GM21526 (cell line): Measurements from ENCODE around the gene DPY19L3.
A peak's percentile ranks its signal among the peaks of the same experiment; 100 is the strongest.
"Not testable (repeated sequence)": the region's sequence is repeated elsewhere in the genome, so short reads cannot be mapped to it uniquely, and the experiment has no call there.

Source experiments
- ATAC-seq: cut with Tn5 transposase; IDR thresholded peaks from one replicate; pipeline ENCODE4 v1.9.1; 2021; ENCODE audit warnings: moderate library complexity; ENCODE audit not compliant: unreplicated experiment, low FRiP score

The DPY19L3 gene

DNA sequence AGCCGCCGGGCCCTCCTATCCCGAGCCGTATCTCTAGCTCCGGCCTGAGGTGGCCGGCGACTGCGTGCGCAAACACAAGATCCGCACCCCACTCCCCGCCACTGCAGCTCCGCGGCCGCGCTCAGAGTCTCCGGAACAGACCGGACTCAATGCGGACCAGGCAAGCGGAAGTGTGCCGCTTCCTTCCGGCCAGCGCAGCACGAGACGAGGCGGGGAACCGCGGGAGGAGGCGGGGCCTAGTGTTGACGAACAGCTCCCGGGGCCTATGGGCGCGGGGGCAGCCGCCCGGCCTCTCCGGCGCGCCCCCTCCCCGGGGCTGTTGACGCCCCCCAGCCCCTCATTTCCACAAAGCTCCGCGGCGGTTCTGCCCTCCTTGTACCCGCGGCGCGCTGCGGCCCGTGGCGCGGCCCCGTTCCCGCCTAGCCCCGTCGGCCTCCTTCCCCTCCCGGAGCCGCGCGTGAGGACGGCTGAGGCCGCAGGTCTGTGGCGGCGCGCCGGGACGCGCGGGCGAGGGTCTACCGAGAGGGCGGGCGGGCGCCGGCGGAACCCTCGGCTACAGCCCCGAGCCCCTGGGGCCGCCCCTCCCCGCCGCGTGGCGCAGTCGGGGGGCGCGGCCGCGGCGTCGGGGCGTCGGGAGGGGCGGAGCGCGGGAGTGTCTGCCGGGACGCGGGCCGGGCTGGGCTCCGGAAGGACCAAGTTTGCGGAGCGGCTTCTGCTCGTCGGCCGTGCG, at the start of gene DPY19L3:
TSS of gene DPY19L3 (plus strand) at position 340 of the 730 bp plus-strand sequence. CDS start 2,484 bp downstream, outside the sequence.
- peak; percentile 90 for ATAC-seq

GRCh38 chr19:32357720-32358119, 47.9 kb upstream of the DPY19L3 start:
- ATAC-seq = no peak

GRCh38 chr19:32358321-32358720, 47.2 kb upstream of the DPY19L3 start:
- ATAC-seq = no peak

- ATAC-seq = no peak
Observed at GRCh38 chr19:32359581-32359980, 46.0 kb upstream of the DPY19L3 start.

DNA sequence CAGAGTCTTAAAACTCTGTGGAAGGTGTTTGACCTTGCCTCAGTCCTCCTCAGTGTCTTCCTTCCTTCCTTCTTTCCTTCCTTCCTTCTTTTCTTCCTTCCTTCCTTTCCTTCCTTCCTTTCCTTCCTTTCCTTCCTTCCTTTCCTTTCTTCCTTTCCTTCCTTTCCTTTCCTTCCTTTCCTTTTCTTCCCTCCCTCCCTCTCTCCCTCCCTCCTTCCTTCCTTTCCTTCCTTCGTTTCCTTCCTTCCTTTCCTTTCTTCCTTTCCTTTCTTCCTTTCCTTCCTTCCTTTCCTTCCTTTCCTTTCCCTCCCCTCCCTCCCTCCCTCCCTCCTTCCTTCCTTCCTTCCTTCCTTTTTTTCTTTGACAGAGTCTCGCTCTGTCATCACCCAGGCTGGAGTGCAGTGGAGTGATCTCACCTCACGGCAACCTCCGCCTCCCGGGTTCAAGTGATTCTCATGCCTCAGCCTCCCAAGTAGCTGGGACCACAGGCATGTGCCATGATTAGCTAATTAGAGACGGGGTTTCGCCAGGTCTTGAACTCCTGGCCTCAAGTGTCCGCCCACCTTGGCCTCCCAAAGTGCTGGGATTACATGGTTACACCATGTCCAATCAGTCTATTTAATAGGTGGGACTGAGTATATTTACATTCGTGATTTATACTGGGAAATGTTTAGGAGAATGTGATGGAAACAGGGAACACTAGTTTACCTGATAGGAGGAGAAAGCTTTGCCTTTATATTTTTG, 43.8 kb upstream of the DPY19L3 start:
- no peak for ATAC-seq

DNA sequence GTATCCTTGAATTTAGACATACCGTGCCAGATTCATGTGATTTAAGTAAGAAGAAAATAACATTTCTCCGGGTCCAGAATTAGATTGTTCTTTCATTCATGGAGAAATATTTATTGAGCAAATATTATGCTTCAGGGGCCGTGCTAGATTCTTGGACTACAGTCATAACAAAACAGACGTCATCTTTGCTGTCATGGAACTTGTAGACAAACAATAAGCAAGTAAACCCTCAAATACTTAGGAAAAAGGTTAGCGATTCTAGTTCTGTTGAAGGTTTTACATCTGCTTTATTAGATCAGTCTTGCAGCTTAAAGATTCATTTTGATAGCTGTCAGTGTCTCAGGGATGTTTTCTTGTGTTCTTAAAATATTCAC, 43.3 kb upstream of the DPY19L3 start:
- no peak for ATAC-seq

DNA sequence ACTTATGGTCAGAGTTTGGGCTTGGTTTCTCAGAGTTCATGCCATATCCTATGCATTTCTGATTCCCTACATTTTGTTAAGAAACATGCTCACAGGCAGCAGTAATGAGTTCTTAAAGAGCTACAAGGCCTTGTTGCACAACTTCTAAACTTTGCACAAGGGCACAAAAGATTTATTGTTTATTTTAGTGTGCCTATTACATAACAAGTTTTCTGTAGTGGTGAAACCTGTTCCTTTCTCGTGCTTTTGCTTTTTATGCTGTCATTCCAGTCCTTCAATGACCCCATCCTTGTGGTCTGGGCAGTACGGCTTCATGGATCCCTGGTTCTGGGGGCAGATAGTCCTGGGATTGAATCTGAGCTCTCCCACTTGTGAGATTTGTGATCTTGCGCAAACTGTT, 42.4 kb upstream of the DPY19L3 start:
- ATAC-seq = no peak

DNA sequence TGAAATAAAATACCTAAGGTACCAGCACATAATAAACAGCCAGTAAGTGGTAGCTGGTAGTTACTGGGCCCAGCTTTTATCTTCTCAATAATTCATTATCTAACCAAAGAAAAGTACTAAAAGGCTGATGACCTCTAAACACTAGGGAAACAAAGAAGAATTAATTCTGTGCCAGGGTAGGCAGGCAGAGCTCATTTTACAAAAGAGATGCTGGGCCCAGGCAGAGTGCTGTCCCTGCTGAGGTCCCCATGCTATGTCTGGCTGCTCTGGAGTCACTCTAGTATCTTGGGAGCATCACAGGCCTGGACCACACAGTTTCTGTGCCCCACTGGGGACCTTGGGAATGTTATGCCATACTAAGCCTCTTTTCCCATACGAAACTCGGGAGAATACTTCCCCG, 41.9 kb upstream of the DPY19L3 start:
- ATAC-seq = no peak

- no peak for ATAC-seq
Observed at GRCh38 chr19:32364040-32364439, 41.5 kb upstream of the DPY19L3 start.

DNA sequence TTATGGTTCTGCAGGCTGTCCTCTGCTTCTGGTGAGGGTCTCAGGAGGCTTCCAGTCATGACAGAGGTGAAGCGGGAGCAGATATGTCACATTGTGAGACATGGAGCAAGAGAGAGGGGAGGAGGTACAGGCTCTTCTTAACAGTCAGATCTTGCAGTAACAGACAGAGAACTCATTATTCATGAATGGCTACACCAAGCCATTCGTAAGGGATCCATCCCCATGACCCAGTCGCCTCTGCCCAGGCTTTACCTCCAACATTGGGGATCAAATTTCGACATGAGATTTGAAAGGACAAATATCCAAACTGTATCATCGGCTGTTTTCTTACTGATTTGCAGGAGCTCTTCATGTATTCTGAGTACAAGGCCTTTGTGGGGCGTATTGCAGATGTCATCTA, 38.5 kb upstream of the DPY19L3 start:
- ATAC-seq = no peak

DNA sequence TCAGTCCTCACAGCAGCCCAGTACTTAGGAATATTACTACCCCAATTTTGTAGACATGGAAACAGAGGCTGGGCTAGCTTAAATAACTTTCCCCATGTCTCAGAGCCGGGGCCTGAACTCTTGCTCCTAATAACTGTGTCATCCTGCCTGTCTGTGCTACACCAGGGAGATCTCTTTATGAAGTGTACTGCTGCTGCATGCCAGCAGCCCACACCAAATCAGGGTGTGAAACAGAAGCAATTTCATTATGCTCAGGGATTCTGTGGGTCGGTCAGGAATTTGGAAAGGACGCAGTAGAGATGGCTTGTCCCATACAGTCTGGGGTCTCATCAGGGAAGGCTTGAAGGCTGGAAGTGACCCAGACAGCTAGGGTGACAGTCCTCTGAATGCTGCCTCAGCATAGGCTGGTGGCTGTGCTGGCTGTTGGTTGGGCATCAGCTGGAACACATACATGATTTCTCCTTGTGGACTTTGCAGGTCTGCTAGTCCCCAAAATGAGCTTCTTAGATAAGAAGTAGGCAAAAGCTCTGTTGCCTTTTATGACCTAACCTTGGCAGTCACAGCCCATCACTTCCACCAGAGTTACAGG, 37.5 kb upstream of the DPY19L3 start:
- no peak for ATAC-seq

DNA sequence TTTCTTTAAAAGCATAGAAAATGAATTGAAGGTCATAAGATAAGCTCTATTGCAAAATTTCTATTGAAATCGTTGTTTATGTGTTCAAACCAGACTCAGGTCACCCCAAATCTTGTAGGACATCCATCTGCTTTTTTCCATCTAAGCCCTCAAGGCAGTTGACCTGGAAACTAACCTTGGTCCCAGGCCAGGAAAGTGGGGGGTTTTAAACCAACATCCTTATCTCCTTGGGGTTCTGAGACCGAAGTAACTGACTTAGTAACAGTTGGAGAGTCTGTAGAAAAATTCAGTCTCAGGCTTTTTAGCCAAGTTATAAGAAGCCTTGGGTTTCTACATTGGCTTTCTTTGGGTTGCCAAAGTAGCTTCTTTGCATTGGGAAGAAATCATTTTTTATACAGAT, 36.8 kb upstream of the DPY19L3 start:
- ATAC-seq = no peak

DNA sequence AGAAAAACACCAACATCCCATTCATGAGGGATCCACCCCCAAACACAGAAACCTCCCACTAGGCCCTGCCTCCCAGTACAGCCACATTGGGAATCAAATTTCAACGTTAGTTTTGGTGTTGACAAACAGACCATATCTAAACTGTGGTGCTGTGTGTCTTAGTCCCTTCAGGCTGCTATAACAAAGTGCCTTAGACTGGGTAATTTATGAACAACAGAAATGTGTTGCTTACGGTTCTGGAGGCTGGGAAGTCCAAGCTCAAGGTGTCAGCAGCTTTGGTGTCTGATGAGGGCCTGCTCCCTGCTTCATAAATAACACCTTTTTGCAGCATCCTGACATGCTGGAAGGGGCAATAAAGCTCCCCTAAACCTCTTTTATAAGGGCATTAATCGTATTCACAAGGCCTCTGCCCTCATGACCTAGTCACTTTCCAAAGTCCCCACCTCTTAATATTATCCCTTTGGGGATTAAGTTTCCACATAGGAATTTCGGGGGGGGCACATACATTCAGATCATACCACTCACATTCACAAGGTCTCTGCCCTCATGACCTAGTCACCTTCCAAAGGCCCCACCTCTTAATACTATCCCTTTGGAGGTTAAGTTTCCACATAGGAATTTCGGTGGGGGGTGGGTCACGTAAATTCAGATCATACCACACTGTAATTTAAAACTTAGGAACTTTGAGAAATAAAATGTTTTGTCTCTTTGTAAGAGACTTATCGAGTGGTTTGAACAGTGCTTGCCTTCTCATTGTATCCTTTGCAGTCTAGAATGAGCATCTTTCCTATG, 32.6 kb upstream of the DPY19L3 start:
- ATAC-seq = no peak

- ATAC-seq = no peak
Observed at GRCh38 chr19:32373585-32374295, 31.8 kb upstream of the DPY19L3 start.

GRCh38 chr19:32374362-32374761, 31.2 kb upstream of the DPY19L3 start:
- ATAC-seq = not testable (repeated sequence)

DNA sequence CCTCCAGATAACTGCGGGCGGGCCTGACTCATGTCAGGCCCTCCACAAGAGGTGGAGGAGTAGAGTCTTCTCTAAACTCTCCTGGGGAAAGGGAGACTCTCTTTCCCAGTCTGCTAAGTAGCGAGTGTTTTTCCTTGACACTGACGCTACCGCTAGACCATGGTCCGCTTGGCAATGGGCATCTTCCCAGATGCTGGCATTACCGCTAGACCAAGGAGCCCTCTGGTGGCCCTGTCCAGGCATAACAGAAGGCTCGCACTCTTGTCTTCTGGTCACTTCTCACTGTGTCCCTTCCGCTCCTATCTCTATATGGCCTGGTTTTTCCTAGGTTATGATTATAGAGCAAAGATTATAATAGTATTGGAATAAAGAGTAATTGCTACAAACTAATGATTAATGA, 28.5 kb upstream of the DPY19L3 start:
- ATAC-seq = not testable (repeated sequence)

DNA sequence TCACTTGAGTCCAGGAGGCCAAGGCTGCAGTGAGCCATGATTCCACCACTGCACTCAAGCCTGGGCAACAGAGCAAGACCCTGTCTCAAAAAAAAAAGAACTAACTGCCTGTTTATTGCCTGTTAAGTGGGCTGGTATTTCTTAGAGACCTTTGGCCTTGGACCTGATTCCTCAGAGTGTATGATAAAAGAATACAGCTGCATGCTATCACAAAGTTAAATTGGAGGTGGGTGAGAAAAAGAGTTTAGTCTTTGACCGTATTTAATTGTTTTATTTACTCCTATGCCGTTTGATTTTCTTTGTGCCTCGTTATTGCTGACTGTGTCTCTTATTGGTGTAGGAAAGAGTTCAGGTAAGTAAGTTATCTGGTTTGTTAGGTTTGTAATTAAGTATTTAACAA, 25.3 kb upstream of the DPY19L3 start:
- ATAC-seq = no peak

GRCh38 chr19:32387701-32388392, 17.7 kb upstream of the DPY19L3 start:
- ATAC-seq = no peak

DNA sequence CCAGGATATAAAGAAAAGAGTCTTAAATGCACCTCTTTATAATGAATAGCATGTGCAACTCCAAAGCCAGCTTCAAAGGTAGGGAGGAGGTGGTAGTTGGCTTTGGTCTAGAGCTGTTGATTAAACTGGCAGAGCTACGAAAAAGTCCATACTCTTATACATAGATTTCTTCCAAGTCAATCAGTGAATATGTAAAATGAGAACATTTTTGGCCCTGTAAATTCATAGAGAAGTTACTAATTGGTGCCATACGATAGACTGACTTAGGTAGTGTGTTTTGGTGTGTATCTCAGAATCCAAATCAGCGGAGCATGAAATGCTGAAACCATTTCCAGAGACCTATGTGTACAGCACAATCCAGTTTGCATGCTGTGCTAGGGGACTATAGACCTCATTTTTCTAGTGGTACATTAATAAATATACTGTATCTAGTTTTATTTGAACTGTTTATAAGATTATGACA, 17.1 kb upstream of the DPY19L3 start:
- ATAC-seq = no peak

- ATAC-seq = no peak
Observed at GRCh38 chr19:32392901-32393300, 12.7 kb upstream of the DPY19L3 start.
